Fibroblast of skin of back (primary cell): ENCODE measurements around the gene IER3.

Experiments used
- DNase-seq: peaks from one replicate; pipeline ENCODE4 v3.0.0-alpha.2; 2013

The IER3 gene

GRCh38 chr6:30747902-30748769 lies 3.8 kb upstream of the IER3 start:
- DNase-seq: peak; percentile 42

DNA sequence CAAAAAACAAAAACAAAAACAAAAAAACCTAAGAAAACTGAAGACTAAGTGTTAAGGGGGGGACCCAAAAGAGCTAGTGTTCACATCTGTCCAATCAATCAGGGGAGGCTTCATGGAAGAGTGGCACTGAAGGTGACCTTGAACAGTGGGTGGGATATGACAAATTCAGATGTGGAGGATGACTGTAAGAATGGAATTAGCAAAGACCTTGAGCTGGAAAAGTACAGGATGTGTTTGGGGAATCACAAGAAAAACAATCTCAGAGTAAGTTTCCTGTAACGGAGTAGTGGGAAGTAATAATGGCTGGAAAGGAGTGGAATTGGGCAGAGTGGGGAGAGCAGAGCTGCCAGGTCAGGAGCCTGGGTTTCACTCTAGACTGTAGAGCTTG lies 2.9 kb upstream of the IER3 start:
- peak; percentile 72 for DNase-seq

DNA sequence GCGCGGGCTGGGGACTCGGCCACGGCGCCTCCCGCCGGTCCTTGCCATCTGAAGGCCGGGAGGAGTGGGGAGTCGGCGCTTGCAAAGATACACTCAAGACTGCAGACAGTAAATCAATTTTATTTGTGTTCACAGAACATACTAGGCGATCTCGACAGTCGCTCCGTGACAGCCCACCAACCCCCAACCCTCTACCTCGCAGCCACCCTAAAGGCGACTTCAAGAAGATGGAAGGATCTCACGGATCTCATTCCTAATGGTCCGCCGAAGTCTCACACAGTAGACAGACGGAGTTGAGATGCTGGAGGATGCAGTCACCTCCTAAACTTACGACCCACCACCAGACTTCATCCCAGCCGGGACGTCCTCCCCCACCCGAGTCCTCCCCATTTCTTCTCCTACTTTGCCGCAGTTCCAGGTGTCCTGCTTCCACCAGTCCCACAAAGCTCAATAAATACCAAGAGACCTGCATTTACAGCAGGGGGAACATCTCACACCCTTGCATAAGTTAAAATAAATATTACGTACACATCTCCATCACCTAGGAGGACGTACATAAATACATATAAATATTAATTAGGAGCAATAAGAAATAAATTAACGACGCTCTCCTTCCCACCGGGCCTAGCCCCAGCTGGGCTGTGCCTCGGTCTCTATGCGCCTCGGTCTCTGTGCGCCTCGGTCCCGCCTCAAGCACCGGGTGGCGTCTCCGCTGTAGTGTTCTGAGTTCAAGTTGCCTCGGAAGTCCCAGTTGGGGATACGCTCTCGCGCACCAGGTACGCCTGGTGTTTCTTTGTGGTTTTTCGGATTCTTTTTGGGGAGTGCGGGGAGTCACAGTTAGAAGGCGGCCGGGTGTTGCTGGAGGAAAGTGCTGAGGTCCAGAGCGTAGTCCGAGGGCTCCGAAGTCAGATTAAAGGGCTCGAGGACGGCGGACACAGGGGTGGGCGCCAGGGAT lies 971 bp downstream of the IER3 start:
- no peak for DNase-seq

GRCh38 chr6:30742316-30743098 lies 1.8 kb downstream of the IER3 start, which contains the start of gene FLOT1:
Gene FLOT1, minus strand, starts transcription at chr6:30742687. Its CDS starts 498 bp downstream, at chr6:30742189.
- DNase-seq: peak; percentile 96

GRCh38 chr6:30741789-30742315 lies 2.5 kb downstream of the IER3 start:
- no peak for DNase-seq

GRCh38 chr6:30741063-30741779 lies 3.1 kb downstream of the IER3 start:
- peak; percentile 67 for DNase-seq

DNA sequence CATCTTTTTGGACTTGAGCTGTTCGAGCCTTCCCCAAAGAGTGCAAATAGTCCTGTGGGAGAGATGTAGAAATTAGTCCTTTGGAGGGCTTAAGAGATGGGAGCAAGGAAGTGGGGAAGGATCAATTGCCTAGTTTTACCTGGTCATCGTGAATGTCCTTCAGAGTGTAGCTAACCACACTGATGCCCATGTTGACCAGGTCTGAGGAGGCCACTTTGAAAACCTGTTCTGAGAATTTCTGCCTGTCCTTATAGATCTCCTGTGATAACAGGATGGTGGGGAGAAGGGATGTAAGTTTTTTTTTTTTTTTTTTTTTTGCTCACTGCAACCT lies 3.8 kb downstream of the IER3 start:
- no peak for DNase-seq

DNA sequence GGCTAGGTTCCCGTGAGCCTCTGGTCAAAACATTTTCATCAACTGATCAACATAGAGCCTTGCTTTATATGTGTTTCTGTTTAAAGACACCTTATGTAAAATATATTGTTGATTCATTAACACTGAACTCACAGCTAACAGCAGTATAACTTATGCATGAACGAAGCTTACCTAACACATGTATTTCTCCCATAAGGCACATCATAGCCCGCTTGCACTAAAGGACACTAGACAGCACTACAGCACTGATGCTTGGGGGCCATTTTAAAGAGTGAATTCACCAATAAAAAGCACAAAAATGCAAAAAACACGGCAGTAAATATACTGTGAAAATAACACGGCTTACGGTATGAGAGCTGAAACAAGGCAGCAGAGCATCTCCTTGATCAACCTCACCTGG lies 5.8 kb downstream of the IER3 start:
- no peak for DNase-seq

DNA sequence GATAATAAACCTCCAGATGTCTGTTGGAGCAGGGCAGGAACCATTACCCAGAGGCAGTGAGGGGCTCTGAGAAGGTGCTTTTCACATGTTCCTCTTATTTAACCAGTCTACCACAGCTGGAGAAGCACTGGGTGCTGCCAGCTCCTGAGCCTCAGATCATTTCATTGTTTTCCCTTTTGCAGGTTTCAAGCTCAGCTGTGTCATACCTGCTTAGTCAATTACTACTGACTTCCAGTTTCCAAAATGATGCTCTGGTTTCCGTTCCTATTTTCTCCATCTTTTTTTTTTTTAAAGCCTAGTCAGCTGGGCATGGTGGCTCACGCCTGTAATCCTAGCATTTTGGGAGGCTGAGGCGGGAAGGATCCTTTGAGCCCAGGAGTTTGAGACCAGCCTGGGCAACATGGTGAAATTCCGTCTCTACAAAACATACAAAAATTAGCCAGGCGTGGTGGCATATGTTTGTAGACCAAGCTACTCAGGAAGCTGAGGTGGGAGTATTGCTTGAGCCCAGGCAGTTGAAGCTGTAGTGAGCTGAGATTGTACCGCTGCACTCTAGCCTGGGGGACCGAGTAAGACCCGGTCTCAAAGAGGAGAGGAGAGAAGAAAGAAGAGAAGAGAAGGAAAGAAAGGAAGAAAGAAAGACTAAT lies 8.6 kb downstream of the IER3 start:
- no peak for DNase-seq

- no peak for DNase-seq
Observed at GRCh38 chr6:30732237-30732943, 12.0 kb downstream of the IER3 start.

DNA sequence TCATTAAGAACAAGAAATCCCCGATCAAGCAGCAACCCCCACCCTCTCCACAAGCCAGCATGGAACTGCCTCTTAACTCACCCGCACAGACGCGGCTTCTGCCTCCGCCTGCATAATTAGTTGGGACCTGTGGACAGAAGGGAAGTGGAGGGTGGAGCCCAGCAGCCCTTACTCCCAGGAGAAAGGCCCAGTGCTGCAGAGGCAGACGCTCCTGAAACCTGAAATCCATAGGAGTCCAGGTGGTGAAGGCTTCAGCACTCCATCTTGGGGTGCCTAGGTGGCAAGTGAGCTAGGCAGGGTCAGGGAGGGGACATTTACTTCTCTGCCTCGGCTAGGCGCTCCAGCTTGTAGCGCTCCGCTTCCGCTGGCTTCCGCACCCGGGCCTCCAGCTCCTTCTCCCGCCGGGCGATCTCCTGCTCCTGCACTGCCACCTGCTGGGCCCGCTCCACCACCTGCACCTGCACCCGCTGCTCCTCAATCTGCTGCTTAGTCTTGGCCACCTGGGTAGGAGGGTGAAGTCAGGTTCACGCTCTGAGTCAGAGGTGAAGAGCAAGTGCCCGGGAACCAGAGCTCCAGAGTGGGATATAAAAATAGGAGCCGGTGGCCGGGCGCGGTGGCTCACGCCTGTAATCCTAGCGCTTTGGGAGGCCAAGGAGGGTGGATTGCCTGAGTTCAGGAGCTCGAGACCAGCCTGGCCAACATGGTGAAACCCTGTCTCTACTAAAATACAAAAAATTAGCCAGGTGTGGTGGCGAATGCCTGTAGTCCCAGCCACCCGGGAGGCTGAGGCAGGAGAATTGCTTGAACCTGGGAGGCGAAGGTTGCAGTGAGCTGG lies 13.5 kb downstream of the IER3 start:
- DNase-seq: peak; percentile 46

- DNase-seq: peak; percentile 58
Observed at GRCh38 chr6:30727920-30728553, 16.3 kb downstream of the IER3 start.

DNA sequence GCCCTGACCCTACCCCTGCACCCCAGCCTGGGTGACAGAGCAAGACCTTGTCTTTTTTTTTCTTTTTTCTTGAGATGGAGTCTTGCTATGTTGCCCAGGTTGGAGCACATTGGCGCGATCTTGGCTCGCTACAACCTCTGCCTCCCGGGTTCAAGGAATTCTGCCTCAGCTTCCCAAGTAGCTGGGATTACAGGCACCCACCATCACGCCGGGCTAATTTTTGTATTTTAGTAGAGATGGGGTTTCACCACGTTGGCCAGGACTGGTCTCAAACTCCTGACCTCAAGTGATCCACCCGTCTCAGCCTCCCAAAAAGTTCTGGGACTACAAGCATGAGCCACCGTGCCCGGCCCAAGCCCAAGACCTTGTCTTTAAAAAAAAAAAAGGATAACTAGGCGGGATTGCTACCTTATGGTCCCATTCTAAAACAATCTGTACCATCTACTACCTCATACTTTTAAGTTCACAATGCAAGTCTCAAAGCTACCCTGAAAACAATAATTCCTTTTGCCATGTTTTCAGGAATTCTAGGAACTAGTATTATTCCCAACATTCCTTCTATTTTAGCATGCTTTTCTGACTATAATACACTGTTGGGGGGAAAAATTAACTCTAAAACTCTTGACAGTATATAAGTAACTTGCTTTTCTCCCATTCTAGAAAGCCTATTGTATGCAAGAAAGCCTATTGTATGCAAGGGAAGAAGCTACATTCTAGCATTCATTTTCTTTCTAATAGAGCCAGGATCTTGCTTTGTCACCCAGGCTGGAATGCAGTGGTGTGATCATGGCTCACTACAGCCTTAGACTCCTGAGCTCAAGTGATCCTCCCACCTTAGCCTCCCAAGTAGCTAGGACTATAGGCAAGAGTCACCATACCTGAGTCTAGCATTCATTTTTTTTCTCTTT lies 17.6 kb downstream of the IER3 start:
- DNase-seq: peak; percentile 52

DNA sequence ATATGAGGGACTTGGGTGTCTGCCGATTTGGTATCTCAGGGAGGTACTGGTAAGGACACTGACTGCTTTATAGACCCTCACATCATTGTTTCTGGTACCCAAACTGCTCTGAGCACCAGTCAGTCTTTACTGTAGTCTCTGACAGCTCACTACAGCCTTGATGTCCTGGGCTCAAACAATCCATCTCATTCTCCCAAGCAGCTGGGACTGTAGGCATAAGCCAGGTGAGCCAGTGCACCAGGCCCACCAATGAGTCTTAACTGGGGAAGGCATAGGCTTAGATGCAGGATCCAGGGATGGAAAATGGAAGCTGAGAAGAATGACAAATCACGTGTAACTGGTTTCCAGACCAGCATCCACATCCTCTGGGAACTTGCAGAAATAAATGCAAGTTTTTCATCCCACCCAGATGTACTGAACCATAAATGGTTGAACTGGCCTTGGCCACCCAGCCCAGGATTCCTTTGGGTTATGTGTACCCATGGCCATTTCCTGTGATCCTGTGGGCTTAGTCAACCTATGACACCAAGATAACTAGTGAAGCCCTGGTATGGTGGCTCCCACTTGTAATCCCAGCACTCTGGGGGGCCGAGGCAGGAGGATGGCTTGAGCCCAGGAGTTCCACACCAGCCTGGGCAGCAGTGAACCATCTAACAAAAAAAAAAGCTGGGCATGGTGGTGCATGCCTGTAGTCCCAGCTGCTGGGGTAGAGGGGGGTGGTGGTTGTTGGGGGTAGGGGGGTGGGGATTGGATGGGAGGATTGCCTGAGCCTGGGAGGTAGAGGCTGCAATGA lies 18.4 kb downstream of the IER3 start:
- peak; percentile 89 for DNase-seq

DNA sequence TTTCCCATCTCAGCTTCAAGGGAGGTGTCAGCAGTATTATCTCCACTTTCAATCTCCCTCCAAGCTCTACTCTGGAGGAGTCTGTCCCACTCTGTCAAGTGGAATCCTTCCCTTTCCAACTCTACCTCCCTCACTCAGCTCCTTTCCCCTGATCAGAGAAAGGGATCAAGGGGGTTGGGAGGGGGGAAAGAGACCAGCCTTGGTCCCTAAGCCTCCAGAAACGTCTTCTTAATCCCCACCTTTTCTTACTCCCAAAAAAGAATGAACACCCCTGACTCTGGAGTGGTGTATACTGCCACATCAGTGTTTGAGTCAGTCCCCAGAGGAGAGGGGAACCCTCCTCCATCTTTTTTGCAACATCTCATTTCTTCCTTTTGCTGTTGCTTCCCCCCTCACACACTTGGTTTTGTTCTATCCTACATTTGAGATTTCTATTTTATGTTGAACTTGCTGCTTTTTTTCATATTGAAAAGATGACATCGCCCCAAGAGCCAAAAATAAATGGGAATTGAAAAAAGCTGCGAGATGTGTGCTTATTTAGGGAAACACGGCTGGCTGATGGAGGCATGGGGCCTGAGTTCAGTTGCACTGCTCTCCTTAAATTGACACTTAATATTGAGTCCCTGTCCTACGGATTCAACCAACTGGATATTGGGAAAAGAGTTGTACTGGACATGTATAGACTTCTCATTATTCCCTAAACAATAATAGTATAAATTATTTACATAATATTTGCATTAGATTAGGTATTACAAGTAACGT lies 19.3 kb downstream of the IER3 start:
- DNase-seq: peak; percentile 35
